Panc1 (cell line): ENCODE measurements around the gene OR8D2.
A peak's percentile ranks its signal among the peaks of the same experiment; 100 is the strongest.

Source experiments
- CTCF ChIP-seq: fragments of 450-650 bp; IDR thresholded peaks from 2 replicates; pipeline ENCODE4 v1.5.1; 2017; ENCODE audit warnings: mild to moderate bottlenecking
- POLR2AphosphoS5 ChIP-seq: IDR thresholded peaks from 2 replicates; pipeline ENCODE4 v1.6.1; 2012; ENCODE audit warnings: mild to moderate bottlenecking, low read depth, low read length, moderate library complexity
- REST ChIP-seq, 2 experiments: IDR thresholded peaks; 2 replicates each; pipeline ENCODE4 v1.6.1; 2011 to 2012; ENCODE audit warnings: low read depth in 2 of 2, control low read depth in 1 of 2, low read length in 1 of 2, mild to moderate bottlenecking in 1 of 2, moderate library complexity in 1 of 2; ENCODE audit not compliant: insufficient read depth in 1 of 2

DNA sequence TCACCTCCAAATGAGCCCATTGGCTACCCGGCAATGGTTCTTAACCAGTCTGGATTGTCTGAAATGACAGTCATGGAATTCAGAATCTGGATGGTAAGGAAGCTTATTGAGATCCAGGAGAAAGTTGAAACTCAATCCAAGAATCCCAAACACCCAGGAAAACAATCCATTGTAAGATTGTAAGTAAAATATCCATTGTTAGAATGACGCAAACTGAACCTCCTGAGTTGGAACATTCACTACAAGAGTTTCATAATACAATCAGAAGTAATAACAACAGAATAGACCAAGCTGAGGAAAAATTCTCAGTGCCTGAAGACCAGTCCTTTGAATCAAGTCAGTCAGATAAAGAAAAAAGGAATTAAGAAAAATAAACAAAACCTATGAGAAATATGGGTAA lies 41.7 kb downstream of the OR8D2 start:
- TF ChIP-seq REST (IDR thresholded peaks at IDR 0.05; ENCODE audit: insufficient read depth in 1 of 2, low read depth in 2 of 2, low read length in 1 of 2) (no peak), CTCF (0 out of 2 replicates have a peak, but pooled peaks have one; percentile 11), POLR2AphosphoS5 (no peak)
